Measurements from ENCODE around the gene VEGFB. TPM values are rescaled to one million over a fixed set of nuclear protein-coding genes. Genes with fewer than 3 reads are reported as not detected.

VEGFB gene
- total and polyA plus RNA-seq, 2 of the 8 experiments (the other 6 are each of a cell fraction or from before 2014, with no cell fraction given): 9.3 to 49.6 TPM

GRCh38 chr11:64196626-64197025 is 37.8 kb upstream of the VEGFB start (continued):
- TF ChIP-seq CTCF (IDR thresholded peaks at IDR 0.05; ENCODE audit: control extremely low read depth in 1 of 3, insufficient read depth in 1 of 3, low read depth in 1 of 3, low read length in 3 of 3) (no peak), SIRT6 (IDR thresholded peaks at IDR 0.05; ENCODE audit: low read length) (no peak), CREB1 (IDR thresholded peaks at IDR 0.05) (no peak), CTBP2 (IDR thresholded peaks at IDR 0.05; ENCODE audit: borderline replicate concordance, insufficient read depth, insufficient read length, low read length) (no peak), TAF7 (optimal IDR thresholded peaks at IDR 0.05; ENCODE audit: borderline replicate concordance, low read depth, low read length) (no peak), CHD2 (IDR thresholded peaks at IDR 0.05; ENCODE audit: low read length) (no peak), PHF8 (conservative IDR thresholded peaks at IDR 0.05; ENCODE audit: low read depth, low read length) (no peak), TEAD4 (IDR thresholded peaks at IDR 0.05; ENCODE audit: low read depth, low read length) (no peak), GABPA (IDR thresholded peaks at IDR 0.05; ENCODE audit: borderline replicate concordance, insufficient read depth, low read length) (no peak)

Measured in H1 (cell line).